Keratinocyte (primary cell): Measurements from ENCODE around the gene RHAG. TPM values are rescaled to one million over a fixed set of nuclear protein-coding genes. Genes with fewer than 3 reads are reported as not detected.

Source experiments
- DNase-seq: peaks from one replicate; pipeline ENCODE4 v3.0.0-alpha.2; 2011; ENCODE audit warnings: low read depth, missing footprints, low spot score
- FAIRE-seq: peaks from 2 replicates; lab custom pipeline; 2011; peaks lifted over from hg19 to GRCh38; lab: Jason Lieb, UNC
- H2AFZ ChIP-seq: 2 replicates; pipeline ENCODE4 v1.6.0; 2012; ENCODE audit warnings: low read length, control low read depth, inconsistent platforms; ENCODE audit not compliant: control insufficient read depth
- H3K27ac ChIP-seq: 2 replicates; pipeline ENCODE4 v1.5.1; 2011; ENCODE audit warnings: low read length; ENCODE audit not compliant: control insufficient read depth, insufficient read depth
- H3K27me3 ChIP-seq: 3 replicates; pipeline ENCODE4 v1.6.0; 2011; ENCODE audit warnings: low read length; ENCODE audit not compliant: control insufficient read depth, insufficient read depth; ENCODE audit errors: extremely low read depth
- H3K36me3 ChIP-seq, 2 experiments: 2 replicates in 1 of 2; 3 replicates in 1 of 2; pipeline ENCODE4 v1.5.1; 2011; ENCODE audit warnings: low read length in 2 of 2, mild to moderate bottlenecking in 1 of 2; ENCODE audit not compliant: control insufficient read depth in 2 of 2, insufficient read depth in 2 of 2; ENCODE audit errors: extremely low read depth in 1 of 2
- H3K4me1 ChIP-seq: 3 replicates; pipeline ENCODE4 v1.5.1; 2011; ENCODE audit warnings: low read length; ENCODE audit not compliant: control insufficient read depth, insufficient read depth; ENCODE audit errors: extremely low read depth
- H3K4me2 ChIP-seq: 3 replicates; pipeline ENCODE4 v1.6.0; 2011; ENCODE audit warnings: low read depth, low read length; ENCODE audit not compliant: control insufficient read depth, insufficient read depth; ENCODE audit errors: extremely low read depth
- H3K4me3 ChIP-seq, 3 experiments: fragments of 200-600 bp in 1 of 3; sonication (generic) in 1 of 3; 2 replicates in 2 of 3; 3 replicates in 1 of 3; pipeline ENCODE4 v1.5.1; 2011 to 2016; ENCODE audit warnings: low read length in 3 of 3, mild to moderate bottlenecking in 3 of 3, control low read depth in 2 of 3, inconsistent platforms in 1 of 3, low read depth in 1 of 3, mixed read lengths in 1 of 3, mixed run types in 1 of 3, moderate library complexity in 1 of 3; ENCODE audit not compliant: control insufficient read depth in 2 of 3, insufficient read depth in 2 of 3; ENCODE audit errors: extremely low read depth in 1 of 3
- H3K79me2 ChIP-seq: 2 replicates; pipeline ENCODE4 v1.6.0; 2012; ENCODE audit warnings: low read length; ENCODE audit not compliant: control insufficient read depth, insufficient read depth
- H3K9ac ChIP-seq: 3 replicates; pipeline ENCODE4 v1.6.0; 2011; ENCODE audit warnings: low read length; ENCODE audit not compliant: control insufficient read depth, insufficient read depth; ENCODE audit errors: extremely low read depth
- H3K9me1 ChIP-seq: 3 replicates; pipeline ENCODE4 v1.6.0; 2011; ENCODE audit warnings: low read length; ENCODE audit not compliant: control insufficient read depth, insufficient read depth; ENCODE audit errors: extremely low read depth
- H3K9me3 ChIP-seq: 2 replicates; pipeline ENCODE4 v1.5.1; 2012; ENCODE audit warnings: low read depth, low read length; ENCODE audit not compliant: control insufficient read depth
- H4K20me1 ChIP-seq: 3 replicates; pipeline ENCODE4 v1.6.0; 2011; ENCODE audit warnings: low read length; ENCODE audit not compliant: control insufficient read depth, insufficient read depth; ENCODE audit errors: extremely low read depth
- EZH2 ChIP-seq: IDR thresholded peaks from one replicate; pipeline ENCODE4 v1.6.1; 2012; ENCODE audit warnings: inconsistent platforms, mild to moderate bottlenecking, low read length, moderate library complexity
- dilution Hi-C: fragments of 300-500 bp; cut with MboI; formaldehyde crosslinking; loops from one replicate; pipeline ENCODE4 v1.7.0; 2020; ENCODE audit warnings: low sequenced_read_pairs; ENCODE audit not compliant: extremely low pct_ligation_motif_present
- polyA plus RNA-seq, 5 experiments: library from polyadenylated mRNA; depleted of rRNA in 3 of 5; stranded (reverse) in 3 of 5; stranded (forward) in 1 of 5; unstranded in 1 of 5; fragments of >200 nt; gene quantifications; 1 replicate in 1 of 5; 2 replicates in 3 of 5; 3 replicates in 1 of 5; pipeline versions ENCODE4 v1.2.1 to v1.2.3, GENCODE V29; 2011 to 2012; ENCODE audit warnings: missing spikeins in 2 of 5, low read depth in 1 of 5, low replicate concordance in 1 of 5
- TF ChIP-seq, protein P1 (sequence below), 3 experiments: IDR thresholded peaks in 1 of 3; conservative IDR thresholded peaks in 1 of 3; optimal IDR thresholded peaks in 1 of 3; 2 replicates in 2 of 3; 3 replicates in 1 of 3; pipeline versions ENCODE3 to v1.5.1; 2011; ENCODE audit warnings: low read length in 3 of 3, mild to moderate bottlenecking in 3 of 3, moderate library complexity in 2 of 3, control low read depth in 1 of 3, inconsistent platforms in 1 of 3; ENCODE audit not compliant: insufficient read depth in 2 of 3; ENCODE audit errors: extremely low read depth in 1 of 3

RHAG gene
- polyA plus RNA-seq, 1 donor (not counting 4 experiments of a cell fraction or from before 2014, with no cell fraction given): not detected

DNA sequence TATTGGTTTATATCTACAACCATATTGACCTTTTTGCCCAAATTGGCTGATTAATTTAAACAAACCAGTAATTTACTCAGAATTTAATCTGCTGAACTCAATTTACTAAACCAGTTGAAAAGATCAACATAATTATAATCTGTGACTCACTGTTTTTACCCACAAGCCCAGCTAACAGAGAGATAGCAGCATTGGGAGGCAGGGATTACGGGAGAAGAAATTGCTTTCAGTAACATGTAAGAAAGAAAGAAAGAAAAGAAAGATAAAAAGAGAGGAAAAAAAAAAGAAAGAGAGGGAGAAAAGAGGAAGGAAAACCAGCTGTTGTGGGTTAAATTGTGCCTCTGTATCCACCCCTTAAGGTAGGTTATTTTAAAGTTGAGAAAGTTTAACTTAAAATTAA lies 13.3 kb upstream of the RHAG start:
- dilution Hi-C loops: loop anchor here (25.0 kb wide), 2 partner anchors 187 to 412 kb away; no protein-coding TSS in a partner anchor
- H4K20me1 ChIP-seq: no peaks in the 10 kb centered on the region
- H2AFZ ChIP-seq: no peak overlapping the region
- no peak overlapping the region for H3K27ac ChIP-seq
- DNase-seq: no peak
- H3K36me3 ChIP-seq: no peaks in the 10 kb centered on the region
- no peaks in the 10 kb centered on the region for H3K4me1 ChIP-seq
- H3K9ac ChIP-seq: no peak overlapping the region
- no peaks in the 10 kb centered on the region for H3K9me3 ChIP-seq
- H3K4me3 ChIP-seq: no peak overlapping the region
- peaks cover 2% of the 10 kb centered on the region for H3K27me3 ChIP-seq
- no peaks in the 10 kb centered on the region for H3K79me2 ChIP-seq
- TF ChIP-seq EZH2: no peak
- TF ChIP-seq, protein P1, sequence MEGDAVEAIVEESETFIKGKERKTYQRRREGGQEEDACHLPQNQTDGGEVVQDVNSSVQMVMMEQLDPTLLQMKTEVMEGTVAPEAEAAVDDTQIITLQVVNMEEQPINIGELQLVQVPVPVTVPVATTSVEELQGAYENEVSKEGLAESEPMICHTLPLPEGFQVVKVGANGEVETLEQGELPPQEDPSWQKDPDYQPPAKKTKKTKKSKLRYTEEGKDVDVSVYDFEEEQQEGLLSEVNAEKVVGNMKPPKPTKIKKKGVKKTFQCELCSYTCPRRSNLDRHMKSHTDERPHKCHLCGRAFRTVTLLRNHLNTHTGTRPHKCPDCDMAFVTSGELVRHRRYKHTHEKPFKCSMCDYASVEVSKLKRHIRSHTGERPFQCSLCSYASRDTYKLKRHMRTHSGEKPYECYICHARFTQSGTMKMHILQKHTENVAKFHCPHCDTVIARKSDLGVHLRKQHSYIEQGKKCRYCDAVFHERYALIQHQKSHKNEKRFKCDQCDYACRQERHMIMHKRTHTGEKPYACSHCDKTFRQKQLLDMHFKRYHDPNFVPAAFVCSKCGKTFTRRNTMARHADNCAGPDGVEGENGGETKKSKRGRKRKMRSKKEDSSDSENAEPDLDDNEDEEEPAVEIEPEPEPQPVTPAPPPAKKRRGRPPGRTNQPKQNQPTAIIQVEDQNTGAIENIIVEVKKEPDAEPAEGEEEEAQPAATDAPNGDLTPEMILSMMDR (optimal IDR thresholded peaks at IDR 0.05 in 1 of 3, IDR thresholded peaks at IDR 0.05 in 1 of 3, conservative IDR thresholded peaks at IDR 0.05 in 1 of 3; ENCODE audit: extremely low read depth in 1 of 3, insufficient read depth in 2 of 3, low read length in 3 of 3): no peak
- no peak for FAIRE-seq
- H3K9me1 ChIP-seq: no peaks in the 10 kb centered on the region
- no peak overlapping the region for H3K4me2 ChIP-seq

DNA sequence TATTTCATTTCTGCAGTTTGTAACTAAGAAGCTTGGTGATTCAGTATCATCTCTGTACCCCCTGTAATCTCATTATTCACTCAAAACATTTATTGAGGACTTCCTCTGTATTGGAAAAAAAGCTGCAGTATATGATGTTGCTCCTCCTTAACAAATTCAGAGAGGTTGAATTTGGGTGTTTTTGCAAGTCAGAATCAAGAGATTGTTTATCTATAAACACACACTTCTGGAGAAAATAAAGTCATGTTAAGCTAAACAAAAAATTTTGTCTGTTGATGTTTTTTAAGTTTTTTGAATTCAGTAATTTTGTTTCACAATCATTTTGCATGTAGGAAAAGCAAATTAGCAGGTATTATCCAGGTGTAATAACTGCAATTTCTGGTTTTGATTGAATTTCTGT lies 11.4 kb upstream of the RHAG start:
- Histone ChIP-seq H3K4me1 (no peaks in the 10 kb centered on the region), H3K4me2 (no peak overlapping the region), H3K79me2 (no peaks in the 10 kb centered on the region), H4K20me1 (no peaks in the 10 kb centered on the region), H3K9me1 (no peaks in the 10 kb centered on the region), H3K9me3 (no peaks in the 10 kb centered on the region), H3K36me3 (no peaks in the 10 kb centered on the region), H3K27me3 (no peaks in the 10 kb centered on the region), H3K9ac (no peak overlapping the region), H3K27ac (no peak overlapping the region), H2AFZ (no peak overlapping the region), H3K4me3 (no peak overlapping the region)
- no peak for TF ChIP-seq EZH2
- TF ChIP-seq, protein P1 (optimal IDR thresholded peaks at IDR 0.05 in 1 of 3, IDR thresholded peaks at IDR 0.05 in 1 of 3, conservative IDR thresholded peaks at IDR 0.05 in 1 of 3; ENCODE audit: extremely low read depth in 1 of 3, insufficient read depth in 2 of 3, low read length in 3 of 3): no peak
- dilution Hi-C loops: loop anchor here (25.0 kb wide), 2 partner anchors 189 to 414 kb away; no protein-coding TSS in a partner anchor
- no peak for DNase-seq
- FAIRE-seq: no peak
